DMS79 treated with DMSO at 0.1 percent for 48 hours (cell line): Measurements from ENCODE around the gene C9orf152.
"Not testable (repeated sequence)": the region's sequence is repeated elsewhere in the genome, so short reads cannot be mapped to it uniquely, and the experiment has no call there.

Experiments
- DNase-seq: peaks from one replicate; lab custom pipeline; 2025; lab: John Stamatoyannopoulos, UW

The C9orf152 gene

GRCh38 chr9:110208031-110208430 is at the start of gene C9orf152:
C9orf152 (minus strand) TSS chr9:110208159; CDS start chr9:110207579, 580 bp downstream.
- no peak for DNase-seq

- no peak for DNase-seq
Observed at GRCh38 chr9:110257097-110257841, 49.3 kb upstream of the C9orf152 start.

- peak; percentile 80 for DNase-seq
Observed at GRCh38 chr9:110256380-110257096, 48.6 kb upstream of the C9orf152 start, which contains the start of gene TXN. TXN (minus strand) TSS chr9:110256507; CDS start chr9:110256435, 72 bp downstream.

- peak; percentile 51 for DNase-seq
Observed at GRCh38 chr9:110255463-110256379, 47.8 kb upstream of the C9orf152 start.

- DNase-seq = peak; percentile 51
Observed at GRCh38 chr9:110255034-110255462, 47.1 kb upstream of the C9orf152 start.

- no peak for DNase-seq
Observed at GRCh38 chr9:110254500-110254899, 46.5 kb upstream of the C9orf152 start.

- no peak for DNase-seq
Observed at GRCh38 chr9:110252509-110253139, 44.7 kb upstream of the C9orf152 start.

- not testable (repeated sequence) for DNase-seq
Observed at GRCh38 chr9:110251770-110252169, 43.8 kb upstream of the C9orf152 start.

- DNase-seq = no peak
Observed at GRCh38 chr9:110251212-110251611, 43.3 kb upstream of the C9orf152 start.

- no peak for DNase-seq
Observed at GRCh38 chr9:110249603-110250002, 41.6 kb upstream of the C9orf152 start.

GRCh38 chr9:110248361-110248760 is 40.4 kb upstream of the C9orf152 start:
- DNase-seq = no peak

- DNase-seq = no peak
Observed at GRCh38 chr9:110246214-110246613, 38.3 kb upstream of the C9orf152 start.

- DNase-seq = no peak
Observed at GRCh38 chr9:110244616-110245015, 36.7 kb upstream of the C9orf152 start.

- DNase-seq = no peak
Observed at GRCh38 chr9:110241858-110242321, 33.9 kb upstream of the C9orf152 start.

GRCh38 chr9:110241260-110241857 is 33.4 kb upstream of the C9orf152 start:
- no peak for DNase-seq

- DNase-seq = no peak
Observed at GRCh38 chr9:110240198-110240597, 32.2 kb upstream of the C9orf152 start.

- no peak for DNase-seq
Observed at GRCh38 chr9:110228321-110228720, 20.4 kb upstream of the C9orf152 start.

GRCh38 chr9:110224583-110224982 is 16.6 kb upstream of the C9orf152 start:
- DNase-seq = no peak

GRCh38 chr9:110220809-110221208 is 12.8 kb upstream of the C9orf152 start:
- DNase-seq = no peak

GRCh38 chr9:110217656-110218099 is 9.7 kb upstream of the C9orf152 start:
- peak; percentile 18 for DNase-seq
